ENCODE data around the gene SULT2B1. TPM values are rescaled to one million over a fixed set of nuclear protein-coding genes. Genes with fewer than 3 reads are reported as not detected.
A peak's percentile ranks its signal among the peaks of the same experiment; 100 is the strongest.
"Not testable (repeated sequence)": the region's sequence is repeated elsewhere in the genome, so short reads cannot be mapped to it uniquely, and the experiment has no call there.

The SULT2B1 gene
- total RNA-seq, result 0.35 TPM
- long read RNA-seq, result 0 reads

- DNase-seq (no peak), ATAC-seq (no peak)
- intact Hi-C loops (cut with micrococcal nuclease), result no loop called here
Measured at GRCh38 chr19:48551437-48552302, at the start of gene SULT2B1. Gene SULT2B1, plus strand, starts transcription at chr19:48552172. Its CDS starts 81 bp downstream, at chr19:48552253.

- no peak for ATAC-seq
- no peak for DNase-seq
- intact Hi-C loops (cut with micrococcal nuclease), result loop anchor here (10.0 kb wide), 1 partner anchor 82 kb away; no protein-coding TSS in a partner anchor
Measured at GRCh38 chr19:48502350-48503018, 49.5 kb upstream of the SULT2B1 start.

- no peak for ATAC-seq
Measured at GRCh38 chr19:48506138-48506733, 45.7 kb upstream of the SULT2B1 start.

GRCh38 chr19:48507911-48508439 is 44.0 kb upstream of the SULT2B1 start:
- DNase-seq, result no peak
- intact Hi-C loops (cut with micrococcal nuclease), result loop anchor here (10.0 kb wide), 1 partner anchor 77 kb away; no protein-coding TSS in a partner anchor
- no peak for ATAC-seq

More at GRCh38 chr19:48506138-48506733, 45.7 kb upstream of the SULT2B1 start:
- intact Hi-C loops (cut with micrococcal nuclease), result loop anchor here (10.0 kb wide), 1 partner anchor 79 kb away; no protein-coding TSS in a partner anchor
- DNase-seq, result no peak

DNA sequence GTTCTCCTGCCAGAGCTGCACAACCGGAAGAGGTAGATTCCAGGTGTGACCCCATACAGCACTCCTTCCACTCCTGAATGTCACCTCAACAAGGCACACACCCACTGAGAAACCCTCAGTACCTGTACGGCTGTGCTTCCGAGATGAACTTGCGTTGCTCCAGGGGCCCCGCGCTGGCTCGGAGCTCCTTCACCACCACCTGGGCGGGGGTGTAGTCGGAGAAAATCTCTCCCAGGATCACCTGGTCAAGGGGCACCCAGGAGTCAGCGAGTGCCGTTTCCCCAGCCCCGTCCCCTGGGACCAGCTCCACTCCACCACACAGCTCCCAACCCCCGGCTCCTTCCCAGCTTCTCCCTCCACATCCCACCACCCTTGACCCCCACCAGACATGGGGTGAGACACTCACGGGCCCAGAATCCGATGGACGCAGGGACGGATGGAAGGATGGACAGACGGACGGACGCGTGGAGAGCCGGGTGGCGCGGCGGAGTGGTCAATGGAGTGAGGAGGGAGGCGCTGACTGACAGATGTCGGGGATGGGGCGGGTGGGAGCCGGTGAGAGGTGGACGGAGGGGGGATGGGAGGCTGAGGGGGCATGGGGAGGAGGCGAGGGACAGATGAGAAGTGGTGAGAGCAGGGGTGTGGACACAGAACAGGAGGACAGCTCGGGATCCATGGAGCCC is 43.1 kb upstream of the SULT2B1 start:
- intact Hi-C loops (cut with micrococcal nuclease), result loop anchor here (10.0 kb wide), 1 partner anchor 76 kb away; no protein-coding TSS in a partner anchor
- ATAC-seq (no peak), DNase-seq (no peak)

- ATAC-seq, result no peak
- intact Hi-C loops (cut with micrococcal nuclease), result loop anchor here (10.0 kb wide), 1 partner anchor 75 kb away; no protein-coding TSS in a partner anchor
- no peak for DNase-seq
Measured at GRCh38 chr19:48509467-48510194, 42.3 kb upstream of the SULT2B1 start.

- intact Hi-C loops (cut with micrococcal nuclease), result no loop called here
- DNase-seq (peak; percentile 73), ATAC-seq (peak; percentile 75)
Measured at GRCh38 chr19:48510421-48511268, 41.3 kb upstream of the SULT2B1 start.

DNA sequence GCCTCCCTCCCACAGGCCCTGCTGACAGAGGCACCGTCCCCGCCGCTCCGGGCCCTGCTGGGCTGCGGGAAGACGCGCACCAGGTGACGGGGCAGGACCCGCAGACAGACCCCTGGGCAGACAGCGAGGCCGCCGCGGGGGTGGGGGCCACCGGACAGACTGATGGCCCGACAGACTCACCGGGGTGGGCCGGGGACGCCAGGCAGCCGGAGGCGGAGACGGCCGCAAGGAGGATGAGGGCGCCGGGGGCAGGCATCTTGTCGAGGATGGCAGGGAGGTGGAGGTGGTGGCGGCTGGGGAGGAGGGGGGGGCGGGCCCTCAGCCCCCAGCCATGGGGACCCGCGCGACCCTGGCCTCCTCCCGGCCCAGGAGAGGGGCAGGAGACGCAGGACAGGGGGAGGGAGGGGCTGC is 40.6 kb upstream of the SULT2B1 start:
- intact Hi-C loops (cut with micrococcal nuclease), result no loop called here
- no peak for ATAC-seq
- no peak for DNase-seq

DNA sequence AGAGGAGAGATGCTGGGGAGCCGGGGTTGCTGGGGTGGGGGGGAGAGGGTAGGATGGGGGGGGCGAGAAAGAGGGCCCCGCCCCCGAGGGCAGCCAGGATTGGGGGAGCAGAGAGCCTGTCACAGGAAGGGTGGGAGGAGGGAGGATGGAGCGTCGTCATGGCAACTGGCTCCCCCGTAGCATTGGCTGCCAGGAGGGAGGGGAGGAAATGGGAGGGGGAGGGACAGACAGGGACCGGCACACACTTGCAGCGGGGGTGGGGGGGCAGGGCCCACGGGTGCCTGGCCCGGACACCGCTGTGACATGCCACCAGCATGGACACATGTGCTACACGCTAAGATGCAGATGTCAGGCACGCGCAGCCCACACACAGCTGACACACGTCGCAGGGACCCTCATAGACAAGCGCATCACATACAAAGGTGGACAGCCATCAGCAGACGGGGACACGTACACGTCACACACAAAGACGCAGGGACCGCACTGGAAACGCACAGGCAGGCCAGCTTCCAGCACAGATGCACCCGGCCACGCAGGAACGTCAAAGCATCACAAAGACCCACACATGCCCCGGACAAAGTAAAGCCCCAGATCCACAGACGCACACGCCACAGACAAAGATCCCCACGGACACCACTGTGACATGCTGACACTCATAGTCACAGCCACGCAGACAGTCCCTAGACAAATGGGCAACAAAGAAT is 40.0 kb upstream of the SULT2B1 start, which contains the start of gene LMTK3:
Gene LMTK3, minus strand, starts transcription at position 36 of the 704 bp plus-strand sequence. CDS start 259 bp downstream, outside the sequence.
- ATAC-seq, result no peak
- intact Hi-C loops (cut with micrococcal nuclease), result no loop called here
- DNase-seq, result no peak

GRCh38 chr19:48512504-48513288 is 39.3 kb upstream of the SULT2B1 start:
- ATAC-seq (no peak), DNase-seq (no peak)
- intact Hi-C loops (cut with micrococcal nuclease), result no loop called here

- intact Hi-C loops (cut with micrococcal nuclease), result no loop called here
- DNase-seq, result peak; percentile 71
Measured at GRCh38 chr19:48513289-48514122, 38.5 kb upstream of the SULT2B1 start.

GRCh38 chr19:48514123-48514458 is 37.9 kb upstream of the SULT2B1 start:
- no peak for DNase-seq
- ATAC-seq, result no peak
- intact Hi-C loops (cut with micrococcal nuclease), result no loop called here

More at GRCh38 chr19:48513289-48514122, 38.5 kb upstream of the SULT2B1 start:
- peak; percentile 86 for ATAC-seq

DNA sequence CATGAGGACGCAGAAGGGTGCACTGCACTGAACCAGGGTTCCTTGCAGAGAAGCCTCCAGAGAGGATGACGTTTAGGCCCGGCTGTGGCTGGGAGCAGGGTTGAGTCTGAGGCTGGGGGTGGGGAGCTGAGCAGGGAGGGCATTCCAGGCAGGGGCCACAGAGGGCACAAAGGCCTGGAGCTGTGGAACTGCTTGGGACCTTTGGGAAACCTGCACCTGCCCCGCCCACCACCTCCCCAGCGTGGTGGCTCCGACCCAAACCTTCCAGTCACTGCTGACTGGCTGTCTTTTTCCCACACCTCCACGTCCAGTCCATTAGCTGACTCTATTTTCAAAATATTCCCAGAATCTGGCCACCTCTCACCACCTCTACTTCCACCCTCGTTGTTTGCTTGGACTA is 35.4 kb upstream of the SULT2B1 start:
- DNase-seq (no peak), ATAC-seq (no peak)
- intact Hi-C loops (cut with micrococcal nuclease), result no loop called here

- intact Hi-C loops (cut with micrococcal nuclease), result no loop called here
- DNase-seq (no peak), ATAC-seq (no peak)
Measured at GRCh38 chr19:48518207-48518606, 33.8 kb upstream of the SULT2B1 start.

GRCh38 chr19:48519426-48519825 is 32.5 kb upstream of the SULT2B1 start:
- not testable (repeated sequence) for ATAC-seq, DNase-seq

More at GRCh38 chr19:48519426-48519825, 32.5 kb upstream of the SULT2B1 start:
- intact Hi-C loops (cut with micrococcal nuclease), result not testable (repeated sequence)
